Astrocyte (in vitro differentiated cells and primary cell): ENCODE data around the gene EFL1. TPM values are rescaled to one million over a fixed set of nuclear protein-coding genes. Genes with fewer than 3 reads are reported as not detected.
A peak's percentile ranks its signal among the peaks of the same experiment; 100 is the strongest.

Experiments
- DNase-seq: peaks from one replicate; pipeline ENCODE4 v3.0.0-alpha.2; 2010; ENCODE audit warnings: low read depth
- FAIRE-seq: peaks from 2 replicates; lab custom pipeline; 2011; peaks lifted over from hg19 to GRCh38; lab: Jason Lieb, UNC
- H2AFZ ChIP-seq: 2 replicates; pipeline ENCODE4 v1.6.0; 2012; ENCODE audit warnings: low read depth, low read length, inconsistent platforms
- H3K27ac ChIP-seq: 2 replicates; pipeline ENCODE4 v1.5.1; 2011; ENCODE audit warnings: low read depth, low read length, inconsistent platforms
- H3K27me3 ChIP-seq: 2 replicates; pipeline ENCODE4 v1.6.0; 2011; ENCODE audit warnings: low read length, inconsistent platforms; ENCODE audit not compliant: insufficient read depth
- H3K36me3 ChIP-seq: 2 replicates; pipeline ENCODE4 v1.5.1; 2011; ENCODE audit warnings: low read length, inconsistent platforms; ENCODE audit not compliant: insufficient read depth
- H3K4me1 ChIP-seq: 2 replicates; pipeline ENCODE4 v1.5.1; 2011; ENCODE audit warnings: low read length, inconsistent platforms; ENCODE audit not compliant: insufficient read depth
- H3K4me2 ChIP-seq: 2 replicates; pipeline ENCODE4 v1.6.0; 2012; ENCODE audit warnings: low read length, inconsistent platforms
- H3K4me3 ChIP-seq: 2 replicates; pipeline ENCODE4 v1.5.1; 2011; ENCODE audit warnings: low read depth, mild to moderate bottlenecking, low read length, inconsistent platforms; ENCODE audit not compliant: insufficient read depth
- H3K79me2 ChIP-seq: 2 replicates; pipeline ENCODE4 v1.6.0; 2012; ENCODE audit warnings: mild to moderate bottlenecking, low read length, inconsistent platforms; ENCODE audit not compliant: insufficient read depth
- H3K9ac ChIP-seq: 2 replicates; pipeline ENCODE4 v1.6.0; 2012; ENCODE audit warnings: mild to moderate bottlenecking, low read length, inconsistent platforms
- H3K9me3 ChIP-seq: 2 replicates; pipeline ENCODE4 v1.5.1; 2012; ENCODE audit warnings: low read depth, mild to moderate bottlenecking, low read length, inconsistent platforms; ENCODE audit not compliant: insufficient read depth
- H4K20me1 ChIP-seq: 2 replicates; pipeline ENCODE4 v1.6.0; 2012; ENCODE audit warnings: low read length, inconsistent platforms; ENCODE audit not compliant: insufficient read depth
- H3K27ac Mint-ChIP-seq: one replicate; pipeline ENCODE4 v1.8.0; 2021; ENCODE audit warnings: mild to moderate bottlenecking, mixed read lengths; ENCODE audit not compliant: unreplicated experiment
- H3K27me3 Mint-ChIP-seq: one replicate; pipeline ENCODE4 v1.8.0; 2021; ENCODE audit warnings: low read depth, mixed read lengths; ENCODE audit not compliant: unreplicated experiment
- H3K36me3 Mint-ChIP-seq: one replicate; pipeline ENCODE4 v1.8.0; 2021; ENCODE audit warnings: low read depth, mixed read lengths; ENCODE audit not compliant: unreplicated experiment
- H3K4me1 Mint-ChIP-seq: one replicate; pipeline ENCODE4 v1.8.0; 2021; ENCODE audit warnings: low read depth, mixed read lengths; ENCODE audit not compliant: unreplicated experiment
- H3K4me3 Mint-ChIP-seq: one replicate; pipeline ENCODE4 v1.8.0; 2021; ENCODE audit warnings: mild to moderate bottlenecking, moderate library complexity, mixed read lengths; ENCODE audit not compliant: unreplicated experiment
- H3K9me3 Mint-ChIP-seq: one replicate; pipeline ENCODE4 v1.8.0; 2021; ENCODE audit warnings: mild to moderate bottlenecking, mixed read lengths; ENCODE audit not compliant: unreplicated experiment
- CTCF ChIP-seq: IDR thresholded peaks from 2 replicates; pipeline ENCODE4 v1.5.1; 2011; ENCODE audit warnings: low read depth, mild to moderate bottlenecking, inconsistent platforms, low read length, moderate library complexity; ENCODE audit not compliant: insufficient read depth
- EZH2 ChIP-seq: IDR thresholded peaks from 2 replicates; pipeline ENCODE4 v1.6.1; 2012; ENCODE audit warnings: mild to moderate bottlenecking, low read length, inconsistent platforms; ENCODE audit not compliant: insufficient read depth
- total RNA-seq: library from RNA; stranded (reverse); gene quantifications from 2 replicates; pipeline ENCODE4 v1.2.1, GENCODE V29; 2021

EFL1 gene
- total RNA-seq, 1 donor from 2014 or later = 13.7 TPM

DNA sequence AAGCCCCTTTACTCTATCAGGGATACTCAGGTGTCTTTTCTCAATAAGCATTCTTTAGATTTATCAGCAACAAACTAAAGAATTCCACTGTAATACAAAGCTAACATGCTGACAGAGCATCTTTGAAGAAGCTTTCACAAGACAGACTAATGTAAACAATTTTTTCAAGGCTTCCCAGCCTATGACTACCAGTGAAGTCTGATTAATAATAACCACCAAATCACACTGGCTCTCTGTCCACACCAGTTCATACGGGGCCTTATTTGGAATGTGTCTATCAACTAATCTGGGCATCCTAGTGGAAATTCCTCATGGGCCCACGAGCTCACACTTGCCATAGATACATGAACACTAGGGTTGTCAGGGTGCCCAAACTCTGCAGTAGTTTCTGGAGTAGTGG is 84.5 kb downstream of the EFL1 start:
- FAIRE-seq = no peak
- H3K36me3 ChIP-seq = no peaks in the 10 kb centered on the region
- H3K36me3 Mint-ChIP-seq = no peaks in the 10 kb centered on the region
- no peaks in the 10 kb centered on the region for H3K9me3 Mint-ChIP-seq
- peaks cover 22% of the 10 kb centered on the region for H3K4me1 ChIP-seq
- H3K27ac Mint-ChIP-seq = peak overlapping the region; percentile 98
- peaks cover 4% of the 10 kb centered on the region for H3K79me2 ChIP-seq
- H4K20me1 ChIP-seq = no peaks in the 10 kb centered on the region
- no peak for TF ChIP-seq EZH2
- no peak for TF ChIP-seq CTCF
- no peak overlapping the region for H3K4me3 ChIP-seq
- H3K27me3 ChIP-seq = no peaks in the 10 kb centered on the region
- no peaks in the 10 kb centered on the region for H3K27me3 Mint-ChIP-seq
- DNase-seq = peak; percentile 83
- H2AFZ ChIP-seq = no peak overlapping the region
- H3K4me3 Mint-ChIP-seq = peak overlapping the region; percentile 47
- H3K4me2 ChIP-seq = peak overlapping the region; percentile 52
- H3K9me3 ChIP-seq = no peaks in the 10 kb centered on the region
- peak overlapping the region; percentile 48 for H3K9ac ChIP-seq
- peak overlapping the region; percentile 75 for H3K27ac ChIP-seq
- H3K4me1 Mint-ChIP-seq = peaks cover 46% of the 10 kb centered on the region

- H3K4me3 ChIP-seq = no peak overlapping the region
- Mint-ChIP-seq H3K27ac (peak overlapping the region; percentile 98), H3K36me3 (no peaks in the 10 kb centered on the region), H3K4me1 (peaks cover 46% of the 10 kb centered on the region), H3K27me3 (no peaks in the 10 kb centered on the region), H3K4me3 (no peak overlapping the region), H3K9me3 (no peaks in the 10 kb centered on the region)
- no peak overlapping the region for H2AFZ ChIP-seq
- peaks cover 4% of the 10 kb centered on the region for H3K79me2 ChIP-seq
- H3K9ac ChIP-seq = peak overlapping the region; percentile 48
- H3K4me1 ChIP-seq = peaks cover 17% of the 10 kb centered on the region
- H4K20me1 ChIP-seq = no peaks in the 10 kb centered on the region
- peak overlapping the region; percentile 75 for H3K27ac ChIP-seq
- FAIRE-seq = peak; percentile 93
- TF ChIP-seq CTCF (no peak), EZH2 (no peak)
- H3K36me3 ChIP-seq = no peaks in the 10 kb centered on the region
- no peaks in the 10 kb centered on the region for H3K27me3 ChIP-seq
- H3K4me2 ChIP-seq = peak overlapping the region; percentile 52
- H3K9me3 ChIP-seq = no peaks in the 10 kb centered on the region
- DNase-seq = peak; percentile 91
Measured at GRCh38 chr15:82177291-82178010, 85.1 kb downstream of the EFL1 start.

- Mint-ChIP-seq H3K4me1 (peaks cover 48% of the 10 kb centered on the region), H3K9me3 (no peaks in the 10 kb centered on the region), H3K27me3 (no peaks in the 10 kb centered on the region), H3K4me3 (no peak overlapping the region), H3K27ac (peak overlapping the region; percentile 98), H3K36me3 (no peaks in the 10 kb centered on the region)
- Histone ChIP-seq H2AFZ (no peak overlapping the region), H3K9me3 (no peaks in the 10 kb centered on the region), H3K79me2 (peaks cover 4% of the 10 kb centered on the region), H3K36me3 (no peaks in the 10 kb centered on the region), H3K27ac (peak overlapping the region; percentile 75), H4K20me1 (no peaks in the 10 kb centered on the region), H3K4me1 (peaks cover 17% of the 10 kb centered on the region), H3K9ac (no peak overlapping the region), H3K4me3 (no peak overlapping the region), H3K4me2 (no peak overlapping the region), H3K27me3 (no peaks in the 10 kb centered on the region)
- DNase-seq (no peak), FAIRE-seq (no peak)
- no peak for TF ChIP-seq CTCF
- TF ChIP-seq EZH2 = no peak
Measured at GRCh38 chr15:82176542-82176941, 86.0 kb downstream of the EFL1 start.
